HL-60/S4 (cell line): ENCODE measurements around the gene NUDT16.
"Not testable (repeated sequence)": the region's sequence is repeated elsewhere in the genome, so short reads cannot be mapped to it uniquely, and the experiment has no call there.

ENCODE experiments used
- in situ Hi-C: fragments of 300-500 bp; cut with MboI; formaldehyde crosslinking; loops from 2 replicates; pipeline ENCODE4 v1.14.3; 2022; ENCODE audit warnings: low sequenced_read_pairs

Gene NUDT16

DNA sequence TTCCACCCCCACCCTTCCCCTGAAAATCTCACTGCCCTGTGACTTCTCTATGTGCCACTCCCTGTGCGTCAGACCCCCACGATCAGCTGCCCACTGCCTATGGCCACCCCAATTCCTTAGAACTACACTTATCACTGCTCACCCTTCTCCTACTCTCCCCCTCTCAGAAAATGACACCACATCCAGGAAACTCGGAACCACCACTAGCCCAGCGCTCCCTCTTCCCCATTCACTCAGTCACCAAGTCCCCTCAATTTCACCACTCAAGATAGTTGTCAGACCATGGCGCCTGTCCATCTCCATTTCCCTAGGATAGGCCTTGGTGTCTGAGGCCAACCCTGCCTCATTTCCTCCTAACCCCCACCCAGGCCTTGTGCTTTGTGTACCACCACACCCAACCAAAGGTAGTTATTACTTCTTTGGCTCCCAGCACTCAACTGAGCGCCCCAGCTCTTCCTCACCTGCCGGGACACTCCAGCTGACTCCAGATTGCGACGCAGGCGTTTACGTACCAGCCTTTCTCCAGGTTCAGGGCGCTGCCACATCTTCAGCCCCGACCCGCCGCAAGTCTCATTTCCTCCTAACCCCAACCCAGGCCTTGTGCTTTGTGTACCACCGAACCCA is 641 bp upstream of the NUDT16 start:
- in situ Hi-C loops = not testable (repeated sequence)

DNA sequence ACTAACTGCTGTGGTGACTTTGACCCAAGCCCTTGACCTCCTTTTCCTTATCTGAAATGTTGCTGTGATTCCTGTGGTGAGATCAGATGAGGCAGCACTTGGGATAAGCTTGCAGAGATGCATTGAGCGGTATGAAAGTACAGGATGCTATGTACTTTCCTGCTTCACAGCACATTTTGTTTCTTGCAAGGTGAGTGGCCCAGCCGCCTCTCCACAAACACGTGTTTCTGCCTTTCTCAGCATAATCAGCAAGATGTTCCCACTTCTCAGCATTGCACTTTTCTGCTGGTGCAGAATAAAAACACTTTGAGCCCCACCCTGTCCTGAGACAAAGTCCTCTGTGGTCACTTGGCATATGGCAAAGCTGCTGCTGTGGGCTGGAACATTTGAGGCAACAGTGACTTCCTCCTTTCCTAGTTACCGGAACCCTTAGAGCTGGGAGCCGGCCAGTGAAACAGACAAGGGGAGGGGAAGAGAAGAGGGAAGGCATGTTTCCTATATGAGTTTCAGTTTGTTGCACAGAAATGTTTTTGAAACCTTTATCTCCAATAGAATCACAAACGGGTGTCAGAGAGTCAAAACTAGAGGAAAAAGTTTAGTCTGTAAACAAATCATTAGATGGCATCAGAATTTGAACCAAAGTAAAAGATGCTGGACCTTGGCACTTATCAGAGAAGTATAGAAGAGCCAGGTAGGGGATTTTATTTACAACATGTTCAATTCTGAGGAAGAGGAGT is 5.0 kb downstream of the NUDT16 start:
- in situ Hi-C loops = no loop called here

DNA sequence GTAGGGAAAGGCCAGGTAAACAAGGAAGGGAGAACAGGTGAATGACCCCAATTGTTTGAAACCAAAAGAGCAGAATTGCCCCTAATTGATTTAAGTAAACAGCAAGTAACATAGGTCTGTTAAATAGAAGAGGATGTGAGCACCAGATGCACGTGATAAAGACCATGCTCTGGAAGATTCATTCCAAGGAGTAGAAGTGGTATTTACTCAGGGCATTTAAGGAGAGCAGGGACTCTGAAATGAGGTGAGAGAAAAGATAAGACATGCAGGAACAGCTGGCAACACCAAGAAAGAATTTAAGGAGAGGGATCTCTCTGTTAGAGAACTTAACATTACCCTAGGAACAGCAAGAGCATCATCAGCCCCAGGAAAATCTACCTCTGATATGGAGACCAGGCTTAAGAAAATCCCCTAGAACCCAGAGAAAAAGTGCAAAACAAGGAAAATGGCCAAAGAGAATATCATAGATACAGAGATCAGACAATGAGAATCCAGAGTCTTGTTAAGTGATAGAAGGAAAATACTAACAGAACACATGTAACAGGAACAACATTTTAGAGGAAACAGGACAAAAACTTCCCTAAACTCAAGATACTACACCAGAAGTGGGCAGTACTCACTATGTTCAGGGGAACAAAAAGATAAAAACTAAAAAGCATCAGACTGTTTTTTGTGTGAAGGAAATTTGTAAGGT is 6.4 kb downstream of the NUDT16 start:
- in situ Hi-C loops = no loop called here

DNA sequence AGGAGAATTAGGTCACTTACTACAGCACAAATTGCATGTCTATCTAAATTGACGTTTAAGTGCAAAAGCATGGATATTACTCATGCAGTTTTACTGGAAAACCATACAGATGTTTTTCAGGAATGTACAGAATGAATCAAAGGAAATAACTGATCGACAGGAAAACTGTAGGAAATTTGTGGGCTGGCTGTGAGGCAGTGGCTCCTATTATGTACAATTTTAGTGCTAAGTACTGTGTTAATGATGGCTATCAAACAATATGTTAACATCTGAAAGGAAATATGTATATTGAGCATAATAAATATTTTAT is 6.9 kb downstream of the NUDT16 start:
- in situ Hi-C loops = no loop called here

DNA sequence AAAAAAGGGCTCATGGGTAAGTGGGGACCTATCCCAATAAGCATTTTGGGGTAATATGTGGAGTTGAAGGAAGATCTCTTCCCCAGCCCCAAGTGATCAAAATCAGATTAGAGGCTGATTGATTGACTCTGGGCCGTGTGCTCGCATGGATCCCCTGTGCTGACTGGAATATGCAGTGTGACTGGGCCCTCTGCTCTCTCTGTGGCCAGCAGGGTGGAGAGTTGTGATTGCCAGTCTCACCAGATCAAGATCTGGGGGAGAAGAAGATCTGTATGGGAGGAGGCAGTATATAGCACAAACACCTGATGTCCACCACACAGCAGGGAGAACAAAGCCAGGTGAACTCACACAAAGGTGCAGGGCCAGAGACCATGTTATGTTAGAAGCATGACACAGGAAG is 8.8 kb downstream of the NUDT16 start:
- in situ Hi-C loops = no loop called here

DNA sequence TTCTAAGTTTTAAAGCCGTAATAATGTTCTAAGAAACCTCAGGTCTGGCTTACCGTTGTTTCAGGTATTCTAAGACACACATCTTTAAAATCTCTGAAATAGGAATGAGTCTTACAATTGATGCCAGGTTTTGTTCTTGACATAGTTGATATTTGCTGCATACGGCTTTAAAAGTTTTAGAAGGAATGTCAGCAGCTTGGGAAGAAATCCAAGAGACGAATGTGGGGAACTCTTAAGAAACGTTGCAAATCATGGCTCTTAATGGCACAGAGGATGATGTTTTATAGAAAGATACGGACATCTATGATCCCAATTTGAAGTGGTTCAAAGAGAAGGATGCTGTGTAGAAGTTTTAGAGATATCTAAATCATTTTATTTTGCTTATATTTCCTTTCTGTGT is 11.5 kb downstream of the NUDT16 start:
- in situ Hi-C loops = no loop called here

DNA sequence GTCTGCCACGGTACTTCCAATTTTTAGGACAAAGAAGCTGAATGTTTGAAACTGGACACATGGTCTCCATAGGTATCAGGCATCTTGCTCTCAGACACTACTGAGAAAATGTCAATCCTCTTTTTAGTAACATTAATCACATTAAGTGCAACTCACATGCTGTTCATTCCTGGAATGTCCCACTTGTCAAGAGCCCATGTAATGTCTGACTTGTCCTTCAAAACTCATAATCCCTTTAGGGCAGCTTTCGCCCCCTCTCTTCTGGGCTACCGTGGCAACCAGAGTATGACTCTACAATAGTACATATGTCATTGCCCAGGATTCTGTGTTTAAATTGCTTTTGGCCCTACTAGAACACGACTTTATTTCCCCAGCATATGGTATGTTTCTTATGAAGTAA is 12.3 kb downstream of the NUDT16 start:
- in situ Hi-C loops = no loop called here

DNA sequence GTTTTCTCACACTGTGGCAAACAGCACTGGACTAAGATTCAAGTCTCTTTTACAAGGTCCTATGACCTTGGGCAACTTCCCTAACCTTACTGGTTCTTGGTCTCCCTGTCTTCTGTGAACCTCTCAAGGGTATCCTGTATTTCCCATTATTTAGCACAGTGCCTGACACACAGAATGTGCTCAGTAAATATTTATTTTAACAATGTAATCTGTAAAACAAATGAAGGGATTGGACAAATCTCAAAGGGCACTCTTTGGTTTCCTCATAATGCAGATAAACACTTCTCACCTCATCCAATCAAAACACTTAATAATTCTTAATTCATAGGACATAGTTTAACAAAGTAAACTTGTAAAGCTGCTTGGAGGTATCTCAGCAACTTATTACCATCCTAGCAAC is 12.8 kb downstream of the NUDT16 start:
- in situ Hi-C loops = no loop called here

DNA sequence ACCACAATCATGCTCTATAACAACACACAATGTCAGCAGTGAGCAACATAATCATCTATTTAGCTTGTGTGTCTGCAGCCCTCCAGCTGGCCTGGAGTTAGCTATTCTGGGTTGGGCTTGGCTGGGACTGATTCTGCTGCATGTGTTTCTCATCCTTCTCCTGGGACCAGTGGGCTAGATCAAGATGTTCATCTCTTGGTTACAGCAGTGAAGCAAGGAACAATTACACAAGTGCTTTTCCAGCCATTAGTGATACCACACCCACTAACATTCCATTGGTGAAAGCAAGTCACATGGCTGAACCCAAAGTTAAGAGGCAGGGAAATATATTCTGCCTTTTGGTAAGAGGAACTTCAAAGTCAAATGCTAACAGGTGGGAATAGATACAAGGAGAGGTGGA is 14.6 kb downstream of the NUDT16 start:
- in situ Hi-C loops = no loop called here

DNA sequence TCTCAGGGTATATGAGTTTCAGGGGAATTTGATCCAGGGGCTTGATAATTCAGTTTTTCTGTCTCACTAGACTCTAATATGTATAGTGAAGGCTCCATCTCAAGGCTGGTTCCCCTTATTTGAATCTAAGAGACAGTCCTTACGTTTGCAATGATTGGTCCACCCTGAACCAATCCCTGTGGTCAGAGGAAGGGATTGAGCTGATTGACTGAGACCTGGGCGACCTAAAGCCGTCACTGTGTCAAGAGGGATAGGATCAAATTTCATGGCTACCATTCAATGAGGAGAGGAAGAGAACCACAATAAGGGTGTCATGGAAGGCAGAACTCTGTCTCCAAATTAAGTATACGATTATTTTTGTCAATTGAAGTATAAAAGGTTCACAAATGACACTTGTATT is 16.3 kb downstream of the NUDT16 start:
- in situ Hi-C loops = no loop called here

DNA sequence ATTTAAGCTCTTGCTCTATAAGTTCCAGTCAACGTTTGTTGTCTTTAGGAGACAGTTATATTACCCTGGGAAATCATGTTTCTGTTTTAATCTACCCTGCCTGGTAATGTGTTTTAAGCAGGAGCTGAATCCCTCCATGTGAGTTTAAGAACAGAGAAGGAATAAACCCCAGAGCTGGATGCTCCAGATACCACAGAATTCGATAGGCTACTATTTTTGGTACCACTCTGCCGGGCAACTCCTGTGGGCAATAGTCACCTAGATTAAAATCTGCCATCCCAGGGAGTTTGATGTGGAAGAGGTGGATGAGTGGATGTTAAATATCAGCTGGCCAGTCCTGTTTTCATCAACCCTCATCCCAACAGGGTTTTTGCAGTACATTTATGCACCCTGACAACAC is 20.4 kb downstream of the NUDT16 start:
- in situ Hi-C loops = no loop called here

DNA sequence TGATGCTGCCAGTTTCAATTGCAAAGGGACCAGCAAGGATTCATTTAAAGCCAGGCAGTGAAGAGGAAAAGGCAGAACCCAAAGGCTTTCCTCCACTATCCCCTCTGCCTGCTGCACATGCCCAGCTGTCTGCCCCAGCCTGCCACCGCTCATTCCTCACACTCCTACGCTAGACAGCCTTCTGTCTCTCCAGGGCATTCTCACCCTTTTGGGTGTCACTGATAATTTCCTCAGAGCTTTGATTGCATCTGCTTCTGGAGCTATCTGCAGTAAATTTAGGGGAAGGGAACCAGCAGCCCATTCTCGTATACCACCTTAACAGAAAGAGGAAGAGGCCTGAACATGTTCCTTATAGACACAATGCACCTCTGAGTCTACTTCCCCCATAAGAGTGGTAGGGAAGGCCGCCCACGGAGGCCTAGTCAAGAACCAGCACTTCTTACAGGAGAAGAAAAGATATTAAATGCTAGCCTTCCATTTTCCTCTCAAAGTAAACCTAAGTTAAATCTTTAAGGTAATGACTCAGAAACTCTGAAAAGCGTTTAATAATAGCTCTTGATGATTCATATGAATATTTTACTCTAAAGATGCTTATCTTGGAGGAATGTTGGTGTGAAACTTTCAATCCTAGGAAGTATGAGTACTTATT is 20.9 kb downstream of the NUDT16 start:
- in situ Hi-C loops = no loop called here

DNA sequence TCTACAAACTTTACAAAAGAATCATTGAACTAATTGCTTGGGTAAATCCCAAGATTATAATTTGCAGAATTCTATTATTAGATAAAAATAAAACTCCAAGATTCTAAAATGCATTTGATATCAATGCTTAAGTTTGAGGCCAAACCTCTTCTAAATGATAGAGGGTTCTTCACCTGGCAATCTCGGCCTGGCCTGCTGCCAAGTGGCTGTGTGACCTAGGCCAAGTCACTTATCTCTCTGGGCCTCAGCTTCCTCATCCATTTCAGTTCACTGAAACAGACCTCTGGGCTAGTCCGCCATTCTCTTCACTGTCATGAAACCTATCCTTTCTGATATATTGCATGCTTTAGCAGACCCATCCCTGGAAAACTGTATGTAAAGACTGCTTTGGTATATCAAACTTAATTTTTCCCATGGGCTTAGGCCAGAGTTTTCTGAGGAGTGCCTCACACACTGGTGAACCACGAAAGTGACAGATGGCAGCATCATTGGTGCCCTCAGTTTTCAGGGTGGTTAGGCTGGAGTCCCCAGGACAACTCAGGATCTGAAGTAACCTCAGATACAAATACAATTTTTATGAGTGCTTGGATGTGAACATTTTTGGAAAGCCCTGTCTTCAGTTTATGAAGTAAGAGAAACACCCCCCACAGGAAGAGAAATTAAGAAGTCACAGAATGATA is 21.8 kb downstream of the NUDT16 start:
- in situ Hi-C loops = no loop called here

DNA sequence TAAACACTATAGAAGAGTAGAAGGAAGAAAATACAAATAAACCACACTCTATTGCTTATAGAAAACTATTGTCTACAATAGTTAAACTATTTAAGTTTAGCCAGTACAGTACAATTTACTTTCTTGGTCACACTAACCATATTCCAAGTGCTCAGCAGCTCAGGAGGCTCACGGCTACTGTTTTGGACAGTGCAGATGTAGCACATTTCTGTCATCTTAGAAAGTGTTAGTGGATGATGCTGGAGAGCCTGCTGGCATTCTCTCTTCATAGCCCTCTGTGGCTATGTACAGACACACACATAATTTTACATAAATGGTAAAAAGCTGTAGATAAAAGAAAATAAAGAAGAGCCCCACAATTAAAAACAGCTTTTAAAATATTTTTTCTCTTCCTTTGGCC is 23.8 kb downstream of the NUDT16 start:
- in situ Hi-C loops = no loop called here

DNA sequence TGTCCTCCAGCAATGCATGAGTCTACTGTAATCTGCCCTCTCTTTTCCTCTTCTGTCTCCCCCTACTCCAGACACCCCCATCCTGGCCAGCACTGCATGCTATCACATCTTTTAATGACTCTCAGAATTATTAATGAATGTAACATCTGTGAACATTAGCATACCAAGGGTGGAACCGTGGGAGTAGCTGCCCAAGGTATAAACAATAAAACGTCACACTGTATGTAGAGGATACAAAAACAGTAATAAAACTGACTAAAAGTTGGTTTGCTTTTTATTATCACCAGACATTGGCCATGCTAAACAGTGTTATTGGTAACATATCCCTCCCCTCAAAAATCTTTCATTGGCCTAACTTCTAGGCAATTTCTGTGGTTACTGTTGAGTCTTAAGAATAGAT is 24.7 kb downstream of the NUDT16 start:
- in situ Hi-C loops = no loop called here

DNA sequence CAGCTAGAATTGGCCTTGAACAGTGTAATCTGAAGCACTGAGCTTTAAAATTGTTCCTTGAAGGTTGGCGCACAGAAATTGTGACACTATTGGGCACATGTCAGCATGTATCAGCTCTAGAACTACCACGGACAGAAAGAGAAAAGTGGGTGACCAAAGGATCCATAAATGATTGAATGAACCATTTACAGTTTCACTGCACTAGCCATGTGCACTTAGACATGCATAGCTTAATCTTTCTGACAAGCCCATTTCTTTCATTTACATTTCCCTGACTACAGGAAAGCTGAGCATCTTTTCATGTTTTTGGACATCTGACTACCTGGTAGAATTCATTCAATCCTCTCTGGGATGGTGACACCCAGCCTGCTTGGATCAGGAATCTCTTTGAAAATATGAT is 36.2 kb downstream of the NUDT16 start:
- in situ Hi-C loops = no loop called here

DNA sequence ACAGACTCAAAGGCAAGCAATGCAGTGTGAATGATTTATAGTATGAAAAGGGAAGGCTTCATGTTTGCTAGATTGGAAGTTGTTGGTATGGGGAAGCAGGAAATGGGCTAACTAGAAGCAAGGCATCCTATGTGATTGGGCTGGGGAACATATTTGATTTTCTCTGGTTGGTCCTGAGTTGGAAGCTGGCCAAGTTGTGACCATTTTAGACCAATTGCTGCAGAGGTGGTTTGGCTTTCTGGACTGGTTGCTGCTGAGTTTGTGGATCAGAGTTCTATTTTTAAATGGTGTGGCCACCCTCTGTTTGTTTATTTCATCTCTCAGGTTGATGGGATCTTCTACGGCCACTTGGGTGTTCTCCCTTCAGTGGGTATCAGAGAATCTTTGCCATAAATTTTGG is 39.7 kb downstream of the NUDT16 start:
- in situ Hi-C loops = no loop called here

DNA sequence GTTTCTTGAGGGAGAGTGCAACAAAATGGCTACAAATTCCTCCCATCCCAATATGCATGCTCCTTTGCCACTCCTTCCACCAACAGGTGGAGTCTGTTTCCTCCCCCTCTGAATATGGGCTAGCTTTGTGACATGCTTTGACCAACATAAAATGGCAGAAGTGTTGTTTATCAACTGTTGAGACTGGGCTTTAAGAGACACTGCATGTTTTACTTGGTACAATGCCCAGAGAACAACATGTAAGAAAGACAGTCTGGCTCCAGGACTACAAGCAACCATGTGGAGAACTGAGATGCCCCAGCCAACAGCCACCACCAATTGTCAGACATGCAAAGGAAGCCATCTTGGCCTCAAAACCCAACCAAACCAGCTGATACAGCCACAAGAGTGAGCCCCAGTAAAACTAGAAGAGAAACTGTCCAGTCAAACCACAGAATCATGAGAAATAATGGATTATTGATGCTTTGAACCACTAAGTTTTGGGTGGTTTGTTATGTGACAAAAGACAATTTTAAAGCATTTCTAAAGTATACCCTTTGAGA is 40.5 kb downstream of the NUDT16 start:
- in situ Hi-C loops = no loop called here

DNA sequence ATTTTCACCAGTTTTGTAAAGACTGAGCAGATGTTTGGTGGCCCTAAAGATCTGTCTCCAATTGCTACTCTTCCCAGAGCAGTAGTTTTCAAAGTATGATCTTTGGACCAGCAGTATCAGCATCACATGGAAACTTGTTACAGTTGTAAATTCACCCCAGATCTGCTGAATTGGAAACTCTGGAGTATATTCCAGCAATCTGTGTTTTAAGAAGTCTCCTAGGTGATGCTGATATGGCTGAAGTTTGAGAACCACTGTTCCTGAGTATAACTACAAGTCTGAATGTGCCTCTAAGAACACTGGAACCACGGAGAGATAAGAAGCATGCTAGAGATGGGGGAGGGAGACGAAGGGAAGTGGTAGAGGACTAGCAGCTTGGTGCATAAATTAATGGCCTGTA is 45.7 kb downstream of the NUDT16 start:
- in situ Hi-C loops = no loop called here

DNA sequence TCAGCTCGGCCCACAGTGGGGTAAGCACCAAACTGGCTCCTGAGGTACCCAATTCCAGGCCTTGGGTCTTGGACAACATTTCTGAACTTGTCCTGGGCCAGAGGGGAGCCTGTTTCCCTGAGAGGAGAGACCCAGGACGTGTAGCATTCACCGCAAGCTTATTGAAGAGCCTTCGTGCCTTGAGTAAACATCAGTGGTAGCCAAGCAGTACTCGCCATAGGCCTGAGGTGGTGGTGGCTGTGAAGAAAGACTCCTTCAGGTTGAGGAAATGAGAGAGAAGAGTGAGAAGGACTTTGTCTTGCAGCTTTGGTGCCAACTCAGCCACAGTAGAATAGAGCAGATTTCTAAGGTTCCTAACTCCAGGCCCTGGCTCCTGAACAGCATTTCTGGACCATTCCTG is 50.2 kb downstream of the NUDT16 start:
- in situ Hi-C loops = no loop called here

DNA sequence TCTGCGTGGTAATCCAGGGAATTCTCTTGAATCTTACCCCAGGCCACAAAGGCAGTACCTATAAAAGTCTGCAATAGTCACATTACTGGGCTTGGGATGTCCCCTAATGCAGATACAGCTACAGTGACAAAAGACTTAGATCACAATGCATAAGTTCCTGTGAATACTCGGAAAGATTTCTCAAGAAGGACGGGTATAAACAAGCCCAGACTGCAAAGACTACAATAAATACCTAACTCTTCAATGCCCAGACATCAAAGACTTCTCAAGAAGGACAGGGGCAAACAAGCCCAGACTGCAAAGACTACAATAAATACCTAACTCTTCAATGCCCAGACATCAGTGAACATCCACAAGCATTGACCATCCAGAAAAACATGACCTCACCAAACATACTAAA is 50.9 kb downstream of the NUDT16 start:
- in situ Hi-C loops = no loop called here
